Measurements from ENCODE around the gene IFIT2.

IFIT2 gene

GRCh38 chr10:89274928-89275327, 26.9 kb upstream of the IFIT2 start:
- Histone ChIP-seq H3K4me3 (IDR thresholded peaks at IDR 0.05; ENCODE audit: insufficient read depth, low read depth, low read length) (no peak overlapping the region), H3K9ac (no peak overlapping the region), H3K27ac (no peak overlapping the region), H3K36me3 (ENCODE audit: insufficient read depth) (no peaks in the 10 kb centered on the region), H3K4me2 (no peak overlapping the region), H3K79me2 (ENCODE audit: insufficient read depth, low read depth) (no peaks in the 10 kb centered on the region), H2AFZ (ENCODE audit: low read depth) (no peak overlapping the region), H3K27me3 (ENCODE audit: insufficient read depth, low read depth) (no peaks in the 10 kb centered on the region), H3K4me1 (ENCODE audit: low read depth, poor library complexity, severe bottlenecking) (no peaks in the 10 kb centered on the region), H4K20me1 (ENCODE audit: insufficient read depth) (no peaks in the 10 kb centered on the region)
- no peak for TF ChIP-seq CTCF (conservative IDR thresholded peaks at IDR 0.05; ENCODE audit: low read depth, low read length)

DNA sequence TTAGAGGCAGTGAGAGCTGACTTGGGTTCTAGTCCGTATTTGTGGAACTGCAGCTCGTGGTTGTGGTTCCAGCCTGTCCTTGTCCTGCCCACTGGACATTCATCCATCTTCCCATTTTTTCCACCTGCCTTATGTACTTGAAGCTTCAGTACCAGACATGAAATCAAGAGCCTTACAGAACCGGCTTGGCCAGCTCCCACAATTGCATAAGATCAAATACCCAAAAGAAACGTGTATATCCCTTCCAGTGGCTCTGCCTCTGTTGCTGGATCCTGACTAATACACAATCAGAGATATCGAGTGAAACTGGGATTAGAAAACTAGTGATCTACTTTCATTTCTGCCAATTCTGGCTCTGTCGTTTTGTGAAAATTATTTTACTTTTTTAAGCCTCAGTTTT, 26.5 kb upstream of the IFIT2 start:
- Histone ChIP-seq H3K4me2 (no peak overlapping the region), H3K9ac (no peak overlapping the region), H3K27me3 (ENCODE audit: insufficient read depth, low read depth) (no peaks in the 10 kb centered on the region), H3K27ac (no peak overlapping the region), H2AFZ (ENCODE audit: low read depth) (no peak overlapping the region), H3K36me3 (ENCODE audit: insufficient read depth) (no peaks in the 10 kb centered on the region), H3K4me3 (IDR thresholded peaks at IDR 0.05; ENCODE audit: insufficient read depth, low read depth, low read length) (no peak overlapping the region), H4K20me1 (ENCODE audit: insufficient read depth) (no peaks in the 10 kb centered on the region), H3K79me2 (ENCODE audit: insufficient read depth, low read depth) (no peaks in the 10 kb centered on the region), H3K4me1 (ENCODE audit: low read depth, poor library complexity, severe bottlenecking) (no peaks in the 10 kb centered on the region)
- TF ChIP-seq CTCF (conservative IDR thresholded peaks at IDR 0.05; ENCODE audit: low read depth, low read length): no peak

GRCh38 chr10:89278034-89278535, 23.8 kb upstream of the IFIT2 start:
- Histone ChIP-seq H3K36me3 (ENCODE audit: insufficient read depth) (no peaks in the 10 kb centered on the region), H3K79me2 (ENCODE audit: insufficient read depth, low read depth) (no peaks in the 10 kb centered on the region), H3K27ac (no peak overlapping the region), H3K4me1 (ENCODE audit: low read depth, poor library complexity, severe bottlenecking) (no peaks in the 10 kb centered on the region), H3K4me2 (no peak overlapping the region), H4K20me1 (ENCODE audit: insufficient read depth) (no peaks in the 10 kb centered on the region), H3K4me3 (IDR thresholded peaks at IDR 0.05; ENCODE audit: insufficient read depth, low read depth, low read length) (no peak overlapping the region), H2AFZ (ENCODE audit: low read depth) (no peak overlapping the region), H3K27me3 (ENCODE audit: insufficient read depth, low read depth) (no peaks in the 10 kb centered on the region), H3K9ac (no peak overlapping the region)
- no peak for TF ChIP-seq CTCF (conservative IDR thresholded peaks at IDR 0.05; ENCODE audit: low read depth, low read length)

GRCh38 chr10:89278900-89279392, 22.9 kb upstream of the IFIT2 start:
- TF ChIP-seq CTCF (conservative IDR thresholded peaks at IDR 0.05; ENCODE audit: low read depth, low read length): no peak
- Histone ChIP-seq H3K9ac (no peak overlapping the region), H3K27me3 (ENCODE audit: insufficient read depth, low read depth) (no peaks in the 10 kb centered on the region)

More at GRCh38 chr10:89278900-89279392, 22.9 kb upstream of the IFIT2 start:
- H3K4me3 ChIP-seq (IDR thresholded peaks at IDR 0.05; ENCODE audit: insufficient read depth, low read depth, low read length): no peak overlapping the region
- no peak overlapping the region for H3K4me2 ChIP-seq
- no peaks in the 10 kb centered on the region for H3K36me3 ChIP-seq (ENCODE audit: insufficient read depth)
- H2AFZ ChIP-seq (ENCODE audit: low read depth): no peak overlapping the region
- H3K27ac ChIP-seq: no peak overlapping the region
- H3K4me1 ChIP-seq (ENCODE audit: low read depth, poor library complexity, severe bottlenecking): no peaks in the 10 kb centered on the region
- no peaks in the 10 kb centered on the region for H3K79me2 ChIP-seq (ENCODE audit: insufficient read depth, low read depth)
- H4K20me1 ChIP-seq (ENCODE audit: insufficient read depth): no peaks in the 10 kb centered on the region
